Heart left ventricle (tissue), 16 donors: ENCODE measurements around the gene APC2. TPM values are rescaled to one million over a fixed set of nuclear protein-coding genes. Genes with fewer than 3 reads are reported as not detected.

Experiments used
- ATAC-seq, 4 donors: fragments of 200-7000 bp; cut with Tn5 transposase; one replicate each; pipeline ENCODE4 v1.9.1; 2020 to 2022; ENCODE audit warnings: moderate library complexity in 4 of 4, mild to moderate bottlenecking in 3 of 4, moderate number of reproducible peaks in 1 of 4
- DNase-seq, 5 donors: peaks; one replicate each; pipeline ENCODE4 v3.0.0-alpha.2; 2020
- H3K27ac ChIP-seq, 12 donors: fragments of 200-600 bp; sonication (generic) in 4 of 12; one replicate each; pipeline versions ENCODE4 v1.5.0 to v1.8.0; 2016 to 2022; ENCODE audit warnings: mild to moderate bottlenecking in 2 of 12
- H3K27me3 ChIP-seq, 9 donors: fragments of 200-600 bp; sonication (generic) in 2 of 9; one replicate each; pipeline versions ENCODE4 v1.5.1 to v1.8.0; 2016 to 2022; ENCODE audit warnings: mild to moderate bottlenecking in 3 of 9
- H3K36me3 ChIP-seq, 9 donors: fragments of 200-600 bp; sonication (generic) in 2 of 9; one replicate each; pipeline versions ENCODE4 v1.5.0 to v1.8.0; 2018 to 2022; ENCODE audit warnings: mild to moderate bottlenecking in 2 of 9
- H3K4me1 ChIP-seq, 12 donors: fragments of 200-600 bp; sonication (generic) in 4 of 12; one replicate each; pipeline versions ENCODE4 v1.5.0 to v1.8.0; 2016 to 2022; ENCODE audit warnings: mild to moderate bottlenecking in 3 of 12
- H3K4me3 ChIP-seq, 12 donors: fragments of 200-600 bp; sonication (generic) in 4 of 12; one replicate each; pipeline versions ENCODE4 v1.5.0 to v1.8.0; 2017 to 2022; ENCODE audit warnings: mild to moderate bottlenecking in 9 of 12, moderate library complexity in 4 of 12
- H3K9me3 ChIP-seq, 12 donors: fragments of 200-600 bp; sonication (generic) in 4 of 12; one replicate each; pipeline versions ENCODE4 v1.5.0 to v1.8.0; 2016 to 2022; ENCODE audit warnings: mild to moderate bottlenecking in 1 of 12
- CTCF ChIP-seq, 12 donors: fragments of 200-600 bp; sonication (generic) in 4 of 12; IDR thresholded peaks; one replicate each; pipeline versions ENCODE4 v1.5.0 to v1.8.0; 2018 to 2022; ENCODE audit warnings: antibody characterized with exemption in 12 of 12, mild to moderate bottlenecking in 5 of 12
- POLR2A ChIP-seq, 2 donors: fragments of 450-650 bp; IDR thresholded peaks; one replicate each; pipeline ENCODE4 v1.6.1; 2017; ENCODE audit warnings: antibody characterized with exemption in 2 of 2, mild to moderate bottlenecking in 2 of 2, moderate library complexity in 2 of 2
- WGBS, 4 donors: extraction: QIAGEN DNeasy Blood & Tissue Kit in 2 of 4; methylation state at CpG; one replicate each; pipeline versions ENCODE4 v1.1.5 to v1.1.7; 2013 to 2018; 5-methylcytosine and 5-hydroxymethylcytosine counted together
- intact Hi-C, 10 donors: fragments of 100-400 bp; cut with DNase I; formaldehyde crosslinking; loops; one replicate each; pipeline versions ENCODE4 v1.11.1 to v1.14.2; 2022
- polyA plus RNA-seq, 2 donors: library from polyadenylated mRNA; stranded (reverse); fragments of 200-250 nt; gene quantifications; one replicate each; pipeline ENCODE4 v1.2.3, GENCODE V29; 2013
- total RNA-seq, 9 donors: library from RNA; depleted of rRNA in 2 of 9; stranded (reverse); fragments of >200 nt in 2 of 9; fragmentation: NEBNext Ultra II Directional in 3 of 9; extraction: Animal tissue kit (Norgen Biotek cat#: 25700) in 3 of 9; gene quantifications; one replicate each; pipeline versions ENCODE4 v1.1.0 to v1.2.4, GENCODE V29; 2016 to 2023
- donor health status: ischemic (EF 13 %, LVEDD 7.1; RV severe dilation, severe dysfunction).
- donor health status: healthy with polysubstance abuse.
- donor health status: DM: no; HTN: yes; CAD: no.
- donor health status: DM: no; HTN: no; CAD: no.
- donor health status: ischemic (EF 25% LVEDD 6.9; RV normal size, moderate dysfunction).
- donor health status: ischemic (EF 25% LVEDD 5.7; RV mildly dilated, moderate dysfunction).
- donor health status: healthy.
- donor health status: DM: yes; HTN: yes; CAD: no.
- donor health status: ischemic (EF 35%, LVEDD 5.7; RV mildly dilated, moderate dysfunction).
- donor health status: nonischemic (EF 11% LVEDD 7.7; RV severe dilation, severe dysfunction).
- donor health status: DM: yes; HTN: yes; CAD: no.
- donor health status: PGD.
- donor health status: ischemic (EF 29% LVEDD 5.4; RV normal size, mild dysfunction).
- donor health status: nonischemic (EF 23%, LVEDD 6.1; RV moderate dilation, normal function).

Gene APC2
- total and polyA plus RNA-seq, 11 donors: 0.04 to 0.72 (median 0.11) TPM; not detected in 1

GRCh38 chr19:1407528-1408299, 42.2 kb upstream of the APC2 start, which contains the start of gene DAZAP1:
DAZAP1 (plus strand) TSS chr19:1407586; CDS start chr19:1407774, 188 bp downstream.
- Histone ChIP-seq H3K4me3 (peak within 1 kb of the TSS; percentile 82 to 100 (median 96)), H3K9me3 (no peaks in the 10 kb centered on the region), H3K4me1 (peaks cover 24 to 54% (median 45%) of the 10 kb centered on the region in 12 donors), H3K27me3 (peaks cover 0 to 7% (median 0%) of the 10 kb centered on the region in 9 donors), H3K27ac (peak within 1 kb of the TSS; percentile 87 to 98 (median 94)), H3K36me3 (peaks cover 0 to 15% (median under 1%) of the 10 kb centered on the region in 9 donors)
- ATAC-seq: peak in 1 of 4 donors; percentile 5
- peak in 3 of 5 donors; percentile 51 to 74 (median 62) for DNase-seq
- intact Hi-C loops: loop anchor here in 3 of 10 donors (5.0 to 10.0 kb wide), 2 partner anchors 133 to 185 kb away; partner anchors contain the start of genes FAM174C (in 2 of the 3) and MBD3 (in 1 of the 3)
- WGBS, 4 donors: 0 to 1% (median 1%) methylated on average over 51 to 121 of the region's 121 CpGs; no CpG with 5 or more reads in 1 of the 4 donors
- TF ChIP-seq POLR2A (IDR thresholded peaks at IDR 0.05): no peak
- TF ChIP-seq CTCF (IDR thresholded peaks at IDR 0.05): no peak

- H3K4me1 ChIP-seq: peaks cover 24 to 60% (median 49%) of the 10 kb centered on the region in 12 donors
- WGBS, 4 donors: 1 to 2% (median 1%) methylated on average over 25 to 69 of the region's 69 CpGs
- peak overlapping the region; percentile 87 to 98 (median 94) for H3K27ac ChIP-seq
- no peak for TF ChIP-seq POLR2A (IDR thresholded peaks at IDR 0.05)
- no peak for TF ChIP-seq CTCF (IDR thresholded peaks at IDR 0.05)
- peaks cover 0 to 23% (median 9%) of the 10 kb centered on the region in 9 donors for H3K36me3 ChIP-seq
- ATAC-seq (peak in 3 of 4 donors; percentile 1 to 27 (median 6)), DNase-seq (peak in 4 of 5 donors; percentile 59 to 72 (median 63))
- intact Hi-C loops: loop anchor here in 3 of 10 donors (5.0 to 10.0 kb wide), 2 partner anchors 134 to 184 kb away; partner anchors contain the start of genes FAM174C (in 2 of the 3) and MBD3 (in 1 of the 3)
- no peaks in the 10 kb centered on the region for H3K9me3 ChIP-seq
- H3K27me3 ChIP-seq: no peaks in the 10 kb centered on the region
- peak overlapping the region; percentile 82 to 100 (median 96) for H3K4me3 ChIP-seq
These were observed 41.4 kb upstream of the APC2 start for GRCh38 chr19:1408300-1409203.

- peak overlapping the region in 11 of 12 donors; percentile 93 to 98 (median 95) for H3K27ac ChIP-seq
- peaks cover 24 to 65% (median 54%) of the 10 kb centered on the region in 12 donors for H3K4me1 ChIP-seq
- DNase-seq (peak in 2 of 5 donors; percentile 41 to 68), ATAC-seq (no peak)
- peak overlapping the region; percentile 82 to 100 (median 96) for H3K4me3 ChIP-seq
- no peaks in the 10 kb centered on the region for H3K27me3 ChIP-seq
- peaks cover 0 to 25% (median 10%) of the 10 kb centered on the region in 9 donors for H3K36me3 ChIP-seq
- intact Hi-C loops: loop anchor here in 3 of 10 donors (5.0 to 10.0 kb wide), 2 partner anchors 135 to 183 kb away; partner anchors contain the start of genes FAM174C (in 2 of the 3) and MBD3 (in 1 of the 3)
- no peaks in the 10 kb centered on the region for H3K9me3 ChIP-seq
- WGBS, 4 donors: 52 to 55% (median 54%) methylated on average over 26 to 33 of the region's 33 CpGs
- TF ChIP-seq CTCF (IDR thresholded peaks at IDR 0.05): no peak
- TF ChIP-seq POLR2A (IDR thresholded peaks at IDR 0.05): no peak
These were observed 40.5 kb upstream of the APC2 start for GRCh38 chr19:1409204-1410005.
